ENCODE results near the gene PACSIN1.

GRCh38 chr6:34437644-34437970, 28.3 kb upstream of the PACSIN1 start:
- no peak for TF ChIP-seq POLR2A (IDR thresholded peaks at IDR 0.05; ENCODE audit: extremely low read depth, insufficient read length)
- TF ChIP-seq CTCF (IDR thresholded peaks at IDR 0.05; ENCODE audit: low read depth, low read length), result no peak
- no peak for TF ChIP-seq MAX (IDR thresholded peaks at IDR 0.05; ENCODE audit: low read depth, low read length)

Data from NB4 (cell line).